A549 (cell line): ENCODE measurements around the gene GPD2. TPM values are rescaled to one million over a fixed set of nuclear protein-coding genes. Genes with fewer than 3 reads are reported as not detected.
A peak's percentile ranks its signal among the peaks of the same experiment; 100 is the strongest.

ENCODE experiments used
- ATAC-seq, 2 experiments: fragments of 200-7000 bp in 1 of 2; fragments of >200 bp in 1 of 2; cut with Nextera tagmentation in 1 of 2; cut with Tn5 transposase in 1 of 2; 3 replicates each; pipeline versions ENCODE4 v1.8.0 to v1.9.1; 2018 to 2020; ENCODE audit warnings: mild to moderate bottlenecking in 1 of 2, moderate library complexity in 1 of 2
- CTCF ChIA-PET: fragments of 300-600 bp; sonication (Branson Sonifier 250); formaldehyde crosslinking; extraction: SDS; loops from one replicate; lab custom pipeline; 2021; ENCODE audit warnings: antibody characterized with exemption, inconsistent platforms; lab: Yijun Ruan, JAX
- POLR2A ChIA-PET: fragments of 350-600 bp; formaldehyde crosslinking; extraction: SDS; loops from one replicate; lab custom pipeline; 2021; ENCODE audit warnings: antibody characterized with exemption, inconsistent platforms; lab: Yijun Ruan, JAX
- DNase-seq, 2 experiments: peaks; one replicate each; pipeline versions ENCODE4 v3.0.0 to v3.0.0-alpha.2; 2011 to 2016; ENCODE audit warnings: low read depth in 1 of 2, low spot score in 1 of 2
- FAIRE-seq: peaks from 2 replicates; lab custom pipeline; 2011; peaks lifted over from hg19 to GRCh38; lab: Jason Lieb, UNC
- H3K27ac ChIP-seq, 2 experiments: fragments of >200 bp; sonication (Bioruptor Twin); formaldehyde crosslinking; 3 replicates each; pipeline ENCODE4 v1.5.1; 2016 to 2017
- H3K4me1 ChIP-seq: fragments of >200 bp; sonication (Bioruptor Twin); formaldehyde crosslinking; 3 replicates; pipeline ENCODE4 v1.6.1; 2016
- H3K4me2 ChIP-seq: fragments of >200 bp; sonication (Bioruptor Twin); formaldehyde crosslinking; 3 replicates; pipeline ENCODE4 v1.6.1; 2016
- H3K4me3 ChIP-seq: fragments of >200 bp; sonication (Bioruptor Twin); formaldehyde crosslinking; 3 replicates; pipeline ENCODE4 v1.5.1; 2016
- H3K9me3 ChIP-seq: fragments of >200 bp; sonication (Bioruptor Twin); formaldehyde crosslinking; 3 replicates; pipeline ENCODE4 v1.6.1; 2016
- BHLHE40 ChIP-seq: IDR thresholded peaks from 2 replicates; pipeline ENCODE4 v1.6.1; 2012; ENCODE audit warnings: low read depth, low read length, inconsistent platforms
- FOSB ChIP-seq: fragments of 250-450 bp; sonication (Bioruptor Pico); IDR thresholded peaks from 2 replicates; pipeline ENCODE4 v1.5.0; 2020; ENCODE audit warnings: mild to moderate bottlenecking, moderate library complexity
- HDAC2 ChIP-seq: fragments of 200-600 bp; sonication (generic); IDR thresholded peaks from 2 replicates; pipeline ENCODE4 v1.6.1; 2016
- MAFK ChIP-seq: fragments of 450-650 bp; IDR thresholded peaks from 2 replicates; pipeline ENCODE4 v1.6.1; 2014; ENCODE audit not compliant: partially characterized antibody
- NR3C1 ChIP-seq: fragments of >200 bp; sonication (Bioruptor Twin); formaldehyde crosslinking; IDR thresholded peaks from 3 replicates; pipeline ENCODE4 v1.6.1; 2017
- PHF8 ChIP-seq: fragments of 200-600 bp; sonication (generic); IDR thresholded peaks from 2 replicates; pipeline ENCODE4 v1.6.1; 2016; ENCODE audit warnings: low read depth, mild to moderate bottlenecking, antibody characterized with exemption, moderate library complexity, borderline replicate concordance
- SMC3 ChIP-seq: fragments of >200 bp; sonication (Bioruptor Twin); formaldehyde crosslinking; IDR thresholded peaks from 3 replicates; pipeline ENCODE4 v1.6.1; 2018; ENCODE audit warnings: inconsistent platforms
- TFCP2L1 ChIP-seq: fragments of 250-450 bp; sonication (Bioruptor Pico); IDR thresholded peaks from 2 replicates; pipeline ENCODE4 v1.5.0; 2021; ENCODE audit warnings: mild to moderate bottlenecking
- ZFP36 ChIP-seq: fragments of 450-650 bp; IDR thresholded peaks from 2 replicates; pipeline ENCODE4 v1.6.1; 2014; ENCODE audit warnings: borderline replicate concordance; ENCODE audit not compliant: partially characterized antibody
- WGBS: methylation state at CpG from one replicate; pipeline ENCODE4 v1.1.6; 2017; ENCODE audit errors: missing lambda C conversion rate; 5-methylcytosine and 5-hydroxymethylcytosine counted together
- polyA plus RNA-seq, 4 experiments: library from polyadenylated mRNA; depleted of rRNA in 3 of 4; stranded (reverse); fragments of >200 nt; fragmentation: RNase III in 1 of 4; extraction: RNeasy Plus Mini Kit Qiagen cat#74134 plus additional on column Dnase treatment in 1 of 4; gene quantifications; 2 replicates in 3 of 4; 3 replicates in 1 of 4; pipeline ENCODE4 v1.2.3, GENCODE V29; 2011 to 2017
- TF ChIP-seq, protein P1 (sequence below): IDR thresholded peaks from 2 replicates; pipeline ENCODE4 v1.6.1; 2012
- TF ChIP-seq, protein P2 (sequence below): fragments of 250-450 bp; sonication (Bioruptor Pico); IDR thresholded peaks from 2 replicates; pipeline ENCODE4 v1.5.0; 2021; ENCODE audit warnings: mild to moderate bottlenecking, moderate library complexity, borderline replicate concordance
- TF ChIP-seq, protein P3 (sequence below): fragments of 200-600 bp; sonication (generic); IDR thresholded peaks from 2 replicates; pipeline ENCODE4 v1.6.1; 2016; ENCODE audit warnings: antibody characterized with exemption, mild to moderate bottlenecking, moderate library complexity
- TF ChIP-seq, protein P4 (sequence below): fragments of >200 bp; sonication (Bioruptor Twin); formaldehyde crosslinking; IDR thresholded peaks from 3 replicates; pipeline ENCODE4 v1.6.1; 2016

Gene GPD2
- polyA plus RNA-seq, 2 of the 4 experiments (the other 2 are of a cell fraction), result 26.6 to 39.6 TPM

DNA sequence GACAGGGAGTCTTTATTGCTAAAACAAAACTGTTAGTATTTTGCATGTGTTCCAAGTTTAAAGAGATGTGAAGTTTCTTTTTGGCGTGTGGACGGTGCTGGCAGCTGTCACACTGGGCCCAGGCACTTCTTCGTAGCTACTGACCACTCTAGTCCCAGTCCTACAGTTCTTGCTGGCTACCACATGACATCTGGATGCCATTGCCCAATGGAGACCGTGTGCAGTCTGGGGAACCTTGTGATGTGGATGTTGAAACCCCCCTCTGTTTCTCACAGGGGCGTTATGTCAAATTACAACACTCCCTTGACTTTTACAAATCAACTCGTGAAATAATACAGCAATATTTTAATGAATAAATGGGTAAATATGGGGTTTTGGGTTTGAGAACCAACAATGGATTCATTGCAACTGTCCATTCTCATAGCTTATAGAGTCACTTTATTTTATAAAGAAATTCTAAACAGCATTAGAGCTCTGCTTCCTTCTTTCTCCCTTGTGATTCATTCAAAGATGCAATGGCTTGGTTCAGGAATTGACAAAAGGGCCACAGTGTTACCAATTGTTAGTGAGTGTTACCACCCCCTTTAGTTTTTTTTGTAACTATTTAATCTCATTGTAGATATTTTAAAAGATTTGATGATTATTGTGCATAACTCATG is 1.2 kb downstream of the GPD2 start:
- no peaks in the 10 kb centered on the region for H3K9me3 ChIP-seq
- no peak for TF ChIP-seq ZFP36
- TF ChIP-seq, protein P1, sequence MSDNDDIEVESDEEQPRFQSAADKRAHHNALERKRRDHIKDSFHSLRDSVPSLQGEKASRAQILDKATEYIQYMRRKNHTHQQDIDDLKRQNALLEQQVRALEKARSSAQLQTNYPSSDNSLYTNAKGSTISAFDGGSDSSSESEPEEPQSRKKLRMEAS, result 0 out of 2 replicates have a peak, but pooled peaks have one; percentile 23
- TF ChIP-seq, protein P2, sequence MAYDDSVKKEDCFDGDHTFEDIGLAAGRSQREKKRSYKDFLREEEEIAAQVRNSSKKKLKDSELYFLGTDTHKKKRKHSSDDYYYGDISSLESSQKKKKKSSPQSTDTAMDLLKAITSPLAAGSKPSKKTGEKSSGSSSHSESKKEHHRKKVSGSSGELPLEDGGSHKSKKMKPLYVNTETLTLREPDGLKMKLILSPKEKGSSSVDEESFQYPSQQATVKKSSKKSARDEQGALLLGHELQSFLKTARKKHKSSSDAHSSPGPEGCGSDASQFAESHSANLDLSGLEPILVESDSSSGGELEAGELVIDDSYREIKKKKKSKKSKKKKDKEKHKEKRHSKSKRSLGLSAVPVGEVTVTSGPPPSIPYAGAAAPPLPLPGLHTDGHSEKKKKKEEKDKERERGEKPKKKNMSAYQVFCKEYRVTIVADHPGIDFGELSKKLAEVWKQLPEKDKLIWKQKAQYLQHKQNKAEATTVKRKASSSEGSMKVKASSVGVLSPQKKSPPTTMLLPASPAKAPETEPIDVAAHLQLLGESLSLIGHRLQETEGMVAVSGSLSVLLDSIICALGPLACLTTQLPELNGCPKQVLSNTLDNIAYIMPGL (CRISPR knock-in tag), result no peak
- FAIRE-seq (no peak), DNase-seq (peak in 1 of 2 experiments; percentile 24), ATAC-seq (no peak)
- peak overlapping the region; percentile 89 for H3K4me2 ChIP-seq
- peak overlapping the region; percentile 69 for H3K4me3 ChIP-seq
- ChIA-PET POLR2A (interaction anchor here (0.6 to 1.5 kb wide), 3 partner anchors 95 to 103 kb away, joined by 3 to 8 read pairs (median 3); no protein-coding TSS in a partner anchor), CTCF (interaction anchor here (0.9 kb wide), 1 partner anchor 11 kb away, joined by 3 read pairs; no protein-coding TSS in a partner anchor)
- H3K4me1 ChIP-seq, result peaks cover 38% of the 10 kb centered on the region
- WGBS, result 24% methylated on average over 6 of the region's 6 CpGs
- H3K27ac ChIP-seq, result peak overlapping the region; percentile 97 to 99

DNA sequence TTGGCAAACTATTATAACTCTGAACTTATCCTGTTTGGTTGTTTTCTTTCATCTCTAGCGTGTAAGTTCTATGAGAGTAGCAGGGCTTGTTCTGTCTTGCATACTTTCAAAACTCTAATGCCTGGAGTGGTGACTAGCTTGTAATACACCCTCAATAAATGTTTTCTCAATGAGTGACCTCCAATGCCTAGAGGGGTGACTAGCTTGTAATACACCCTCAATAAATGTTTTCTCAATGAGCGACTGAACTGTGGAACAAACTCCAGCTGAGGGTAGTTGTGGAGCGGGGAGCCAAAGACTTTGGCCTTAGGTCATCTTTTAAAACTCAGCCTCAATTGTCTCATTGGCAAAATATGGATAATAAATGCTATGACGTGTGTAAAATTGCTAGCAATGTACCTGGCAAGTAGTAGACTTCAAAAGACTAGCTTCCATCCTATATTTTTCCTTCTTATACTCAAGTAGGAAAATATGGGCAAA is 1.8 kb downstream of the GPD2 start:
- ChIA-PET POLR2A (no interaction called here), CTCF (no interaction called here)
- Histone ChIP-seq H3K4me2 (peak overlapping the region; percentile 89), H3K27ac (no peak overlapping the region), H3K4me3 (no peak overlapping the region), H3K4me1 (peaks cover 38% of the 10 kb centered on the region), H3K9me3 (no peaks in the 10 kb centered on the region)
- WGBS, result 89% methylated on average over 4 of the region's 4 CpGs
- TF ChIP-seq TFCP2L1 (CRISPR knock-in tag), result no peak
- TF ChIP-seq FOSB (CRISPR knock-in tag), result no peak
- no peak for TF ChIP-seq NR3C1
- TF ChIP-seq, protein P1, result no peak
- TF ChIP-seq BHLHE40, result no peak
- TF ChIP-seq PHF8, result no peak
- TF ChIP-seq HDAC2, result no peak
- TF ChIP-seq SMC3, result no peak
- no peak for ATAC-seq
- FAIRE-seq, result no peak
- no peak for DNase-seq

DNA sequence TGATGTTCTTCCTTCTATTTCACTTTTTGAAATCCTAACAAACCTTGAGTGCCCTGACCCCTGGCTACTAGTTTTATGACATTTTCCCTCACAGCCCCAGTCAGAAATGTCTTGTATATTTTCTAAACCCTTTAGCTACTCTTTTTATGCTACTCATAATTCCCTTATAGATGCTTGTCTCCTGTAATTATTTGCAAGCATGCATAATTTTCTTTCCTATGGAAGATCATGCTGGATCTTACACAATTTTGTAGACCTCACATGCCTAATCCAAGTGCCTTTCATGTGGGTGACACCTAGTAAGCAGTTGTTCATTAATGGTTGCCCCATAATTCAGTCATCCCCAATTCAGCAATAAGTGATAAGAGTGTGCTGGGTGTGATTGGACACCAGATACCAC is 6.9 kb downstream of the GPD2 start:
- POLR2A ChIA-PET, result no interaction called here
- CTCF ChIA-PET, result interaction anchor here (0.7 kb wide), 1 partner anchor 37 kb away, joined by 3 read pairs; no protein-coding TSS in a partner anchor
- TF ChIP-seq HDAC2 (no peak), MAFK (peak; percentile 70)
- TF ChIP-seq, protein P3, sequence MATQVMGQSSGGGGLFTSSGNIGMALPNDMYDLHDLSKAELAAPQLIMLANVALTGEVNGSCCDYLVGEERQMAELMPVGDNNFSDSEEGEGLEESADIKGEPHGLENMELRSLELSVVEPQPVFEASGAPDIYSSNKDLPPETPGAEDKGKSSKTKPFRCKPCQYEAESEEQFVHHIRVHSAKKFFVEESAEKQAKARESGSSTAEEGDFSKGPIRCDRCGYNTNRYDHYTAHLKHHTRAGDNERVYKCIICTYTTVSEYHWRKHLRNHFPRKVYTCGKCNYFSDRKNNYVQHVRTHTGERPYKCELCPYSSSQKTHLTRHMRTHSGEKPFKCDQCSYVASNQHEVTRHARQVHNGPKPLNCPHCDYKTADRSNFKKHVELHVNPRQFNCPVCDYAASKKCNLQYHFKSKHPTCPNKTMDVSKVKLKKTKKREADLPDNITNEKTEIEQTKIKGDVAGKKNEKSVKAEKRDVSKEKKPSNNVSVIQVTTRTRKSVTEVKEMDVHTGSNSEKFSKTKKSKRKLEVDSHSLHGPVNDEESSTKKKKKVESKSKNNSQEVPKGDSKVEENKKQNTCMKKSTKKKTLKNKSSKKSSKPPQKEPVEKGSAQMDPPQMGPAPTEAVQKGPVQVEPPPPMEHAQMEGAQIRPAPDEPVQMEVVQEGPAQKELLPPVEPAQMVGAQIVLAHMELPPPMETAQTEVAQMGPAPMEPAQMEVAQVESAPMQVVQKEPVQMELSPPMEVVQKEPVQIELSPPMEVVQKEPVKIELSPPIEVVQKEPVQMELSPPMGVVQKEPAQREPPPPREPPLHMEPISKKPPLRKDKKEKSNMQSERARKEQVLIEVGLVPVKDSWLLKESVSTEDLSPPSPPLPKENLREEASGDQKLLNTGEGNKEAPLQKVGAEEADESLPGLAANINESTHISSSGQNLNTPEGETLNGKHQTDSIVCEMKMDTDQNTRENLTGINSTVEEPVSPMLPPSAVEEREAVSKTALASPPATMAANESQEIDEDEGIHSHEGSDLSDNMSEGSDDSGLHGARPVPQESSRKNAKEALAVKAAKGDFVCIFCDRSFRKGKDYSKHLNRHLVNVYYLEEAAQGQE, result no peak
- TF ChIP-seq, protein P4, sequence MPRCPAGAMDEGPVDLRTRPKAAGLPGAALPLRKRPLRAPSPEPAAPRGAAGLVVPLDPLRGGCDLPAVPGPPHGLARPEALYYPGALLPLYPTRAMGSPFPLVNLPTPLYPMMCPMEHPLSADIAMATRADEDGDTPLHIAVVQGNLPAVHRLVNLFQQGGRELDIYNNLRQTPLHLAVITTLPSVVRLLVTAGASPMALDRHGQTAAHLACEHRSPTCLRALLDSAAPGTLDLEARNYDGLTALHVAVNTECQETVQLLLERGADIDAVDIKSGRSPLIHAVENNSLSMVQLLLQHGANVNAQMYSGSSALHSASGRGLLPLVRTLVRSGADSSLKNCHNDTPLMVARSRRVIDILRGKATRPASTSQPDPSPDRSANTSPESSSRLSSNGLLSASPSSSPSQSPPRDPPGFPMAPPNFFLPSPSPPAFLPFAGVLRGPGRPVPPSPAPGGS, result no peak
- no peaks in the 10 kb centered on the region for H3K9me3 ChIP-seq
- no peak overlapping the region for H3K4me3 ChIP-seq
- DNase-seq (no peak), FAIRE-seq (no peak), ATAC-seq (no peak)
- no peak overlapping the region for H3K27ac ChIP-seq
- H3K4me1 ChIP-seq, result peaks cover 39% of the 10 kb centered on the region
- no peak overlapping the region for H3K4me2 ChIP-seq
